ENCODE measurements around the gene METRNL. TPM values are rescaled to one million over a fixed set of nuclear protein-coding genes. Genes with fewer than 3 reads are reported as not detected.

Gene METRNL
- total RNA-seq, 1 experiment from 2014 or later = 58.7 TPM

- H3K4me3 ChIP-seq (replicated peaks in 1 of 2; ENCODE audit: low read depth in 1 of 2, low read length in 2 of 2) = no peak overlapping the region
- no peaks in the 10 kb centered on the region for H3K9me2 ChIP-seq (ENCODE audit: insufficient read depth)
- TF ChIP-seq EZH2 (IDR thresholded peaks at IDR 0.05) = no peak
- TF ChIP-seq EZH2phosphoT487 (IDR thresholded peaks at IDR 0.05; ENCODE audit: borderline replicate concordance) = no peak
- no peak for TF ChIP-seq SRF (IDR thresholded peaks at IDR 0.05; ENCODE audit: low read depth)
- TF ChIP-seq POLR2A (IDR thresholded peaks at IDR 0.05; ENCODE audit: borderline replicate concordance, extremely low read depth, insufficient read depth, insufficient read length) = no peak
- TF ChIP-seq, protein P1, sequence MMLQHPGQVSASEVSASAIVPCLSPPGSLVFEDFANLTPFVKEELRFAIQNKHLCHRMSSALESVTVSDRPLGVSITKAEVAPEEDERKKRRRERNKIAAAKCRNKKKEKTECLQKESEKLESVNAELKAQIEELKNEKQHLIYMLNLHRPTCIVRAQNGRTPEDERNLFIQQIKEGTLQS (IDR thresholded peaks at IDR 0.05) = no peak
- no peak for TF ChIP-seq SIN3A (IDR thresholded peaks at IDR 0.05; ENCODE audit: low read depth)
- no peak for TF ChIP-seq TCF7L2 (IDR thresholded peaks at IDR 0.05; ENCODE audit: borderline replicate concordance, extremely low read depth, insufficient read depth, insufficient read length)
- TF ChIP-seq REST (IDR thresholded peaks at IDR 0.05; ENCODE audit: low read depth) = no peak
- TF ChIP-seq ZFX (IDR thresholded peaks at IDR 0.05) = no peak
- POLR2A ChIA-PET = no interaction called here
- CTCF ChIA-PET = no interaction called here
- ATAC-seq (no peak), DNase-seq (ENCODE audit: low read depth, low spot score) (no peak)
- no peaks in the 10 kb centered on the region for H4K20me1 ChIP-seq (ENCODE audit: insufficient read depth)
- intact Hi-C loops (cut with micrococcal nuclease) = no loop called here
- H3K27ac ChIP-seq (ENCODE audit: low read depth, low read length) = no peak overlapping the region
- no peak overlapping the region for H2AFZ ChIP-seq (ENCODE audit: low read depth, low read length, poor library complexity, severe bottlenecking)
- H3K9ac ChIP-seq (ENCODE audit: low read length) = no peak overlapping the region
- no peak overlapping the region for H3K4me2 ChIP-seq (ENCODE audit: low read length)
- no peaks in the 10 kb centered on the region for H3K79me2 ChIP-seq (ENCODE audit: insufficient read depth, low read length)
- H3K27me3 ChIP-seq (ENCODE audit: insufficient read depth, low read length) = peaks cover 3% of the 10 kb centered on the region; the same call in 1 of the 2 replicates
- no peaks in the 10 kb centered on the region for H3K36me3 ChIP-seq (ENCODE audit: control insufficient read depth in 1 of 2, insufficient read depth in 2 of 2, low read length in 2 of 2)
- H3K9me3 ChIP-seq (ENCODE audit: control insufficient read depth in 1 of 2, insufficient read depth in 1 of 2, low read depth in 1 of 2, low read length in 2 of 2) = no peaks in the 10 kb centered on the region; a peak in 1 of 4 replicates
- H3K4me1 ChIP-seq (ENCODE audit: control insufficient read depth in 1 of 2, insufficient read depth in 2 of 2, low read length in 2 of 2) = peaks cover 4 to 8% of the 10 kb centered on the region in 2 experiments
- BruUV-seq (replicated peaks) = no TSS peak
- RAD21 ChIA-PET (ENCODE audit: low non-redundant PET in 1 of 2, low total read pairs in 2 of 2, uncharacterized antibody in 2 of 2, unreplicated experiment in 2 of 2) = no interaction called here
Observed at GRCh38 chr17:83115202-83115651, 35.8 kb downstream of the METRNL start.
